ENCODE measurements around the gene GRK6. TPM values are rescaled to one million over a fixed set of nuclear protein-coding genes. Genes with fewer than 3 reads are reported as not detected.

Gene GRK6
- total RNA-seq, 2 donors from 2014 or later: 38.0 to 64.4 TPM

- TF ChIP-seq CTCF (IDR thresholded peaks at IDR 0.05): no peak
- H3K9me3 ChIP-seq: no peaks in the 10 kb centered on the region
- H3K27me3 ChIP-seq: no peaks in the 10 kb centered on the region
- H3K9ac ChIP-seq (ENCODE audit: low read depth in 2 of 2, low read length in 2 of 2): no peak overlapping the region
- peaks cover 8% of the 10 kb centered on the region for H3K4me1 ChIP-seq
- no peak for DNase-seq
- no peaks in the 10 kb centered on the region for H3K36me3 ChIP-seq
- no peak overlapping the region for H3K27ac ChIP-seq
- intact Hi-C loops (cut with DNase I): no loop called here
- H3K4me3 ChIP-seq: no peak overlapping the region
Observed at GRCh38 chr5:177444106-177445051, 17.9 kb downstream of the GRK6 start.

GRCh38 chr5:177445052-177445916, 18.8 kb downstream of the GRK6 start:
- no peak overlapping the region for H3K4me3 ChIP-seq
- H3K27ac ChIP-seq: no peak overlapping the region
- intact Hi-C loops (cut with DNase I): no loop called here
- no peak for DNase-seq
- TF ChIP-seq CTCF (IDR thresholded peaks at IDR 0.05): no peak
- no peaks in the 10 kb centered on the region for H3K9me3 ChIP-seq
- H3K36me3 ChIP-seq: no peaks in the 10 kb centered on the region
- H3K9ac ChIP-seq (ENCODE audit: low read depth in 2 of 2, low read length in 2 of 2): peak overlapping the region in 1 of 2 donors; percentile 9
- H3K27me3 ChIP-seq: no peaks in the 10 kb centered on the region
- H3K4me1 ChIP-seq: peaks cover 8% of the 10 kb centered on the region

- intact Hi-C loops (cut with DNase I): no loop called here
- Histone ChIP-seq H3K27me3 (no peaks in the 10 kb centered on the region), H3K4me3 (peak overlapping the region; percentile 62), H3K36me3 (no peaks in the 10 kb centered on the region), H3K27ac (no peak overlapping the region), H3K4me1 (peaks cover 8% of the 10 kb centered on the region), H3K9ac (ENCODE audit: low read depth in 2 of 2, low read length in 2 of 2) (peak overlapping the region; percentile 54 to 64), H3K9me3 (no peaks in the 10 kb centered on the region)
- DNase-seq: no peak
- no peak for TF ChIP-seq CTCF (IDR thresholded peaks at IDR 0.05)
Observed at GRCh38 chr5:177445917-177446199, 19.4 kb downstream of the GRK6 start.

- H3K4me3 ChIP-seq: peak within 1 kb of the TSS; percentile 62
- no peak within 1 kb of the TSS for H3K27ac ChIP-seq
Observed at GRCh38 chr5:177446200-177447065, 20.0 kb downstream of the GRK6 start, which contains the start of gene PRR7. Gene PRR7, plus strand, starts transcription at chr5:177446814. Its CDS starts 8,254 bp downstream, at chr5:177455068.

More at GRCh38 chr5:177446200-177447065, 20.0 kb downstream of the GRK6 start, which contains the start of gene PRR7:
- intact Hi-C loops (cut with DNase I): no loop called here
- TF ChIP-seq CTCF (IDR thresholded peaks at IDR 0.05): no peak
- H3K27me3 ChIP-seq: no peaks in the 10 kb centered on the region
- peaks cover 8% of the 10 kb centered on the region for H3K4me1 ChIP-seq
- no peaks in the 10 kb centered on the region for H3K36me3 ChIP-seq
- peak within 1 kb of the TSS; percentile 54 to 64 for H3K9ac ChIP-seq (ENCODE audit: low read depth in 2 of 2, low read length in 2 of 2)
- peak; percentile 53 for DNase-seq
- H3K9me3 ChIP-seq: no peaks in the 10 kb centered on the region
